Stimulated activated CD4-positive, alpha-beta T cell treated with anti-CD3 and anti-CD28 coated beads, Interleukin-2, amount 100 ng/mL, for 24 hours (primary cell): ENCODE measurements around the gene GNAO1.

Source experiments
- DNase-seq, 2 donors: peaks; one replicate each; pipeline ENCODE4 v3.0.0-alpha.2; 2020

Gene GNAO1

DNA sequence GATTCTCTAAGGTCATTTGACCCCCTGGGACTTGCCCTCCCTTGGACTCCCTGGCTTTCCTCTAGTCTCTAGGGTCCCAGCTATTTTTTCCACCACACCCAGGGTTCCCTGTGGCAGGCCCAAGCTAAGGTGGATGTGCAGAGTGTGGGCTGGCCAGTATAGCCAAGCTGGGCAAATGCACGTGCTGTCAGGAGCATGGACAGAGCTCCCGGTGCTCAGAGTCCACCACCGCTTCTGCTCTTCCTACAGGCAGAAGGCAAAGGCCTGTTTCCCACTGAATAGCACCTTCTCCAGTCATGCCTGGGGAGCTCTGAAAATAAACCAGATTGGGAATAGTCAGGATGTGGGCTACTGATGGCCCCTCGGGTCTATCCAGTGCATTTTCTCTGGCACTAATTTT is 53.3 kb downstream of the GNAO1 start:
- no peak for DNase-seq

DNA sequence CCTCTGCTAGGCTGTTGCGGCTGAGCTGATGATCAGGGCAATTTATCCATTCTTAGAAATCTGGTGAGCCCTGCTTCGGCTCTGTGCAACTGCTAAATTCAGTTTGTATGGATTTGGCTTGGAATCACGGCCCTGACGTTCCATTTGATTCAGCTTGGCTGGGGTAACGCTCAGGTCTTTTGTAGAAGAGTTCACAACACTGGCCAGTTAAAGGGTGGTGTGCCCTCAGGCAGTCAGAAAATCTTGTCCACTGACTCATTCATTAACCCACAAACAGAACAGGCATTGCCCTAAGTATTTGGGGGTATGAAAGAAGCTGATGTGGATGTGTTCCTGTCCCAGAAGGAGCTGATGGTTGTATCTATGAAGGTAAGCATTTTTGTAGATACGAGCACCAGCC is 53.9 kb downstream of the GNAO1 start:
- no peak for DNase-seq

DNA sequence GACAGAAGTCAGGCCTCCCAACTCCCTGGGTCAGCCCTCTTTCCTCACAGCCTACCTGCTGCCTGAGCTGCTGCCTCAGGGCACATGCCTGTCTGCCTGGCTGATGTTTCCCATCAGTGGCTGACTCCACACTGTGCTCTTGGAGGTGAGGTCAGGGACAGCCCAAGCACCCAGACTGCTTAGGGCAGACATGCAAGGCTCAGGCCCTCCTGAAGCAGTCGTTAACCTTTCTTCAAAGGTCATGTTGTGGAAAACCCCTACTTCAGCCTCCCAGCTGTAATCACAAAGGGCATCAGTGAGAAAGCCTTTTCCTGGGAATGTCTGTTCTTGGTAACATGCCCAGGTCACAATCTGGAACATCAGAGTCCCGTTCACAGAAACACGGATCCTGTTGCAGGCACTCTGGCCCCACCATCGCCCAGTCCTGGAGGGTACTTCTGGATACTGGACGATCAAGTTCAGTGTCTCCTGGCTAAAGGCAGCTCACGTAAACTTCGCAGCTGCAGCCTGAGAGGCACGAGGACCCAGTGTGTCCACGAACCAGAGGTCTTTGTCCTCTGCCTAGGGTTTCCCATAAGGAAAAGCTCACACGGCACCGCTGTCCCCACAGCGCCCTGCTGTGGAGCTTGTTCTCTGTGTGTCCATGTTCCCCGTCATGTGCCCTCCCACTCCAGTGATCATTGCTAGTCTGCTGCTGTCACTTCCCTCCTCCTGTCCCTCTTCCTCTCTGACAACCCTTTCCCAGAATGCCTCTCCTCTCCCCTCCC is 54.9 kb downstream of the GNAO1 start:
- DNase-seq = no peak

GRCh38 chr16:56247018-56247417 is 55.7 kb downstream of the GNAO1 start:
- DNase-seq = no peak

- no peak for DNase-seq
These were observed 56.5 kb downstream of the GNAO1 start for GRCh38 chr16:56247808-56248207.

DNA sequence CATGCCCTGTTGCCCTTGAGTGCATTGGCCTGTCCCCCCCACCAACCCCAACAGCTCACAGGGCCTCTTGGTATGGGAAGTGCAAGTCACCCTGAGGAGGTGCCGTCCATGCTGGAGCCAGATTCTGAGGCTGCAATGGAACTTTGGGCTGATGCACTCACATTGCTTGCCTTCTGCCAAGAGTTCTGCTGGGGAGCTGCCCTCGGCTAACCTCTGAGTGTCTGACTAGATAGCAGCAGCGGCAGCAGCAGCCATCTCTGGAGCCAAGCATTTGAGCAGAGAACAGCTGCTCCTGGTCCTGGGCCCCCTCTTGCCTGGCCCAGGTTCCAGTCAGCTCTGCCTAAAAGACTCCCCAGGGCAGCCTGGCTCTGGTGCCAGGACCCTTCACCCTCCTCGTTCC is 61.5 kb downstream of the GNAO1 start:
- DNase-seq = no peak

DNA sequence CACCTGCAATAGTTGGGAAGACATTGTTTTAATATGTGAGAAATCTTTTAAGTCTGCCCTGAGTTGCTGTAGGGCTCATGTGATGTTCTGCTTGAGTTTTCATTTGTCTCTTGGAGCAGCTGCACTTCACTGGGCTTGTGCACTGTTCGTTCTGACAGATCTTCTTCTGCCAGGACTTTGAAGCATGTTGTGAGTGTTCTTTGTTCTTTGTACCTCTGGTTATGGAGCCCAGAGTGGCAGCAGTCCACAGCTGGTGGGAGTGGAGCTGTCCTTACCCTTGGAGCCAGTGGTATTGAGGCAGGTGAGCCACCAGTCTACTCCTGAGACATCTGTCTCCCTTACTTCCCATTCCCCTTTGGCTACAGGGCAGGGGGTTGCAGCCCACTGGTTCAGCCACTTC is 64.6 kb downstream of the GNAO1 start:
- DNase-seq = no peak

DNA sequence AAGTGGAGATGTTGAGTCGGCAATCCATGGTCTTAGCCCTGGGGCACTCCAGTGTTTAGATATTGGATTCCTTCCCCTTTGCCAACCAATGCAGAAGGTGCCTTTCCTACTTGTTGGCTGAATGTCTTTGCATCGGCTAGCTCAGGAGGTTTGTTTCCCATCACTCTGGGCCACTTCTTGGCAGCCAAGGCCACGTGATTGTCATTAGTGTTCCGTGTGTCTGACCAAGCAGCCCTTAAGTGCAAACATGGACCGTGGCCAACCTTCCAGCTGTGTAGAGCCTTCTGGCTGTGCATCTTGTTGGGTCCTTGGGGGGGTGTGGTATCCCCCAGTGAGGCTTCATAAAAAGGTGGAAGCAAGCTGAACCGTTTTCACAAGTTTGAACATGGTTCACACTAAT is 66.0 kb downstream of the GNAO1 start:
- no peak for DNase-seq

DNA sequence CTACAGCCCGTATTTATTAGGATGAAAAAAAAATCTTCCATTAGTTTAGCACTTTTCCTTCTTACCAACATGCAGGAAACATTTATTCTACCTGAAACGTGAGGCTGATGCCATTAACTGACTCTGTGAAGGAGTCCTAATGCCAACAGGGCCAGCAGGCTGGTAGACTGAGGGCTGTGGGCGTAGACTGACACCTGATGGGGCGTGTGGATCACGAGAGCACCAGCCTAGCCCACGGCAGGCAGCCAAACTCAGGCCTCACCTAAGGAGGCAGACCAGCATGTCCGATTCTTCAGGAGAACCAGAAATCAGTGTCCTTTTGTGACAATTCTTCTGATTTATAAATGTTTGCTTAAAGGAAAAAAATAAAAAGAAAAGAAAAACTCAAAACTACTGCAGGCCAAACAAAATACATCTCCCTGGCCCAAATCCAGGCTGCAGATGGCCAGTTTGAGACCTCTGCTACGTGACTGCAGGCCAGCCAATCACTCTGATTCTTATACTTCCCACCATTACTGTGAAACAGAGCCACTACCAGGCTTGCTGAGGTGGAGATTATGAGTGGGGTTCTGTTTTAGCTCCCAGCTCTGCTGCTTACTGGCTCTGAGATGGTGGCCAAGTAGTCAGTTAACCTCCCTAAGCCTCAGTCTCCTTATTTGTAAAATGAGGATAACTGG is 66.5 kb downstream of the GNAO1 start:
- no peak for DNase-seq

DNA sequence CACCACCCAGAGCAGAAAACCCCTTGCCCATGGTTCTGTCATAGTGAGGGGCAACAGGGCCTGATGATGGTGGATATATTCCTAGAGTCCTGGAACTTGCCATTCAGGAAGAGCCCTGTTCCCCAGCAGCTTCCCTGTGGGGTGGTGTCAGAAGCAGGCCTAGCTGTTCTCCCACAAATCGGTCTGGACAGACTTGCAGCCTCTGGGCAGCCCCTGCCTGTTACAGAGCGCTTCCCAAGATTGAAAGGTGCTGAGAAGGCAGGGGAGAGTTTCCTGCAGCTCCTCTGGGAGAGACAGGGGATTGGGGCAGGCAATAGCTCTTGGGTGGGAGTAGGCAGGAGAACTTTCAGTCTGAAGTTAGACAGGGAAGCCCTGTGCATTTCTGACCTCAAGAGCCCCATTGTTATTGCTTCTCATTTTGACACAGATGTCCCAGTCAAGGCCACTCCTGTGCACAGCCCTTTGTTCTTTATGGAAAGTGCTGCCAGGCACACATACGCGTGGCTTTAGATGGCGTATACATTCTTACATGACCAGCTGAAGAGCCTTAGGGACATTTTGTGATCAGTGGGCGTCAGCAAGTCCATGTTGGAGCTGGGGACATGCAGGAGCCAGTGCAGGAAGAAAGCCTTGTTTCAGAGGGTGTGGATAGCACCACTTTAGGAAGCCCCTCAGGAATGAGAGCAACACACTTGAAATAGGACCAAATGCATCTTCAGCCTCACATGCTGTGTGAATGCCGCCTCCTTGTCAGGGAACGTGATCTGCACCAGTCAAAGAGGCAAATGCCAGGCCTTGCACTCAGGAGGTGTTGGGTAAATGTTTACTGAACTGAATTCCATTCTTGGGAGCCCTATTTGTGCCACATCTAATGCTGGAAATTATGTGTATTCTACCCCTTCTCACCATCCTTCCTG is 67.5 kb downstream of the GNAO1 start:
- DNase-seq = no peak

DNA sequence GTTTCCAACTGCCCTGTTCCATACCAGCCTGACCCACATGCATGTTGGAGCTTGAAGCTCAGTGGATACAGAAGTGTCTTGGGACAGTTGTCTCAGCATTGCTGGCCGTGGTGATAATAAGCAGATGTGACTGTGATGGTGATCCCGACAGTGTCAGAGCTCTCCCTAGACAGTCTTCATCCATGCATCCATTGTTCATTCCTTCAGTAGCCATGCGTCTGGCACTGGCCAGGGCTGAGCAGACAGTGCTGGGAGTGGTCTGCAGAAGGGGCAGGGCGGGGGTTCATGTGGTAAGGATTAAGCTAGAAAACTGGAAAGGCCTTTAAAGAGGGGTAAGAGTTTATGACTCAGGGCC is 68.1 kb downstream of the GNAO1 start:
- DNase-seq = no peak

GRCh38 chr16:56260378-56261160 is 69.3 kb downstream of the GNAO1 start:
- no peak for DNase-seq

DNA sequence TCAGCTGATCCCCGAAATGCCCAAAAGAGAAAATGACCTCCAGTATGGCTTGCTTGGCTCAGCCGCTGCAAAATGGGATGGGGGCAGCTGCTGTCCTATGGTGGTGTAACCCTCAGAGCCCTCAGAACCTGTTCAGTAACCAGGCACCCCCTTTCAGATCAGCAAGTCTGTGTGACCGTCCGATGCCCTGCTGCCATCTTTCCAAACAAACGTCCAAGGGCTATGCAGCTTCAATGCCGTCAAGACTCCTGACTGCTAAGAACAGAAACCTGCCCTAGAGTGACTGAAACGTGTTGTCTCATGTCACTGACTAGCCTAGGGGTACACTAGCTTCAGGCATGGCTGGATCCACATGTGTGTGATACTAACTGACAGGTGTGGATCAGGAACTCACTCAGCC is 70.4 kb downstream of the GNAO1 start:
- DNase-seq = no peak

DNA sequence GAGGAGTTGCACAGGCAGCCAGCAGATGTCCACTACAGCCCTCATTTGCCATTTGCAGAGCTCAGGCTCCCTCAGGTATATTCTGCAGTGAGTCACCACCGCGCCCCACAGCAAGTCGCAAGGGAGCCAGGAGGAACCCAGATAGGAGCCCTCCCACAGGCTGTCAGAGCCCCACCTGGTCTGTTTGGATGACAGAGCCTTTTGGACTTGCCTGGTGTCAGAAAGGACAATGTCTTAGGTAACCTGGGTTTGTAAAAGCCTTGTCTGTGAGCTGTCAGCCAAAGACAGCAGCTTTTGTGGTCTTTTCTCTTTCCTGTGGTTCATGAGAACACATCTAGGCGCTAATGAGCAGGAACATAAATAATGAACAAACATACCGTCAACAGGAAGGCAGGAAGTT is 70.9 kb downstream of the GNAO1 start:
- DNase-seq = peak; percentile 17 to 35

DNA sequence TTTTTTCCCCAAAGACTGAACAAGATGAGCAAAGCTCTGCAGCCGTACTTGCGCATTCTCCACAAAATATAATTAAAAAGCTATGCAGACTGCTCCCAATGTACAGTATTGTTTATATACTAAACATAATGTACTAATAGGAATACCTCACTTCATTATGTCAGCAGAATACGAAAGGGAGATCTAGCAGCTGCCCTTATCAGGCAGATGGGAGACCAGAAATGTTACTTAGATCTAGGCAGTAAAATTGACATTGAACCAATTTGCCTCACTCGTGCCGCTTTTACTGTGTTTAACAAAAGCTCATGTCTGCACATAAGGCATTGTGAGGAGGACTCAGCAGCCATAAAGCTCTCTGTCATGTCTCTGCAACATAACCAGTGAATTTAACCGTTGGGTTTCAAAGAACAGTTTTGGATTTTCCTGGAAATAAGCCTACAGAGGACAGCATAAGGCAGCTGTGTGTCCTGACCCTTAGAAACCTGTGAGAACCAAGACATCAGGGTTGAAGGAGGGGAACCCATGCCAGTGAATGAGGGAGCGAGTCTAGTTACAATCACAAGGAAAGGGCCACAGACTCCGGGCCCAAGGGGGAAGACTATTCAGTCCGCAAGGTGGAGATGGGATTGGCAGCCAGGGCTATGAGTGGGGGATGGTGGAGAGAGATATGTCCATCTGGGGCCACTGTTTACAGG is 71.4 kb downstream of the GNAO1 start:
- DNase-seq = no peak

DNA sequence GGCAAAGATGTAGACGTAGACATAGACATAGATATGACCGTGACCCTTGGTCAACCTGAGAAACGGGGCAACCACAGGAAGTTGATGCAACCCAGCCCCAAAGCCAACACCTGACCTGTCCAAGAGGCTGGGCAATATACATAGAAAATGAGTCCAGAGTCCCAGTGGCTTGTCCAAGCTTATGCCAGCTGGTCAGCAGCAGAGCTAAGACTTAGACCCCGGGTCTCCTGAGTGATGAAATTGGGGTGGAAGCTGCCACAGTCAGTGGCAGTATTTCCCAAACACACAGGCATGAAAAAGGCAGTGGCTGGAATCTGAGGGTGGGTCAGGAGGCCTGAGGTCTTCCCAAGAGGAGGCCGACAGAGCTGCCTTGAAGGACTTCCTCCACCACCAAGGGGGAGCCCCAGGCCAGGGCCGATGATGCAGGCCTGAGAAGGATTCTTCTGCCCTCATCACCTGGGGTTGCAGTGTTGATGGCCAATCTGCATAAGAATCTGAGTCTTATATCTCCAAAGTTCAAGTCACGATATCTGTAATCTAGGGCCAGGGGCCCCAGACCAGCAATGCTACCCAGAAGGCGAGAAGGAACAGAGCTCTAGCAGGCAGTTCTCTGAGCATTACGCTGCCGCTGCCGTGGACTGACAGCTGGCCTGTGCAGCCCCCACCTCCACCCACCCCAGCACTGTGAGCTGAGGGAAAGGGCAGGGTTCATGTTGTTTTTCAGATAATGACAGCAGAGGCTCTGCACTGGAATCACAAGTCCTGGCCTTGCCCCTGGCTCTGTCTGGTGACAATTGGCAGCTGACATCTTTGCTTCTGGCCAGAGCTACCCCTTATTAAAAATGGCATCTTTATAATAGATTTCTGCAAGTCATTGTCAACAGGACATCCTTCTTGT is 72.7 kb downstream of the GNAO1 start:
- DNase-seq = no peak

- DNase-seq = no peak
These were observed 73.3 kb downstream of the GNAO1 start for GRCh38 chr16:56264609-56264972.

DNA sequence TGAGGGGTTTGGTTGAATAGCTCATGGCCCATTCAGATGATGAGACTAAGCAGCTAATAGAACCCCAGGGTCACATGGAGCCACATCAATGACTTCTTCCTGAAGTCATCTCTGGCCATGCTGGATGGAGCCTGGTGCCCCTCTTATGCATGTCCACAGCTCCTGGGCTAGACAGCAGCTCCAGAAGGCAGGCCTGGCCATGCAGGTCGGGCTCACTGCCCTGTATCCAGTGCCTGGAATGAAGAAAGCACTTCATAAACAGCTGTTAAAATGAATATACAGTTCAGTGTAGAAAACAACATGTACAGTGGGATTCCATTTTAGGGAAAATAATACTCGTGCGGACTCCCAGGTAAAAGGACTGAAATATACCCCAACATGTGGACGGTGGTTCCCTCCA is 73.9 kb downstream of the GNAO1 start:
- DNase-seq = no peak

GRCh38 chr16:56265746-56266145 is 74.5 kb downstream of the GNAO1 start:
- no peak for DNase-seq

DNA sequence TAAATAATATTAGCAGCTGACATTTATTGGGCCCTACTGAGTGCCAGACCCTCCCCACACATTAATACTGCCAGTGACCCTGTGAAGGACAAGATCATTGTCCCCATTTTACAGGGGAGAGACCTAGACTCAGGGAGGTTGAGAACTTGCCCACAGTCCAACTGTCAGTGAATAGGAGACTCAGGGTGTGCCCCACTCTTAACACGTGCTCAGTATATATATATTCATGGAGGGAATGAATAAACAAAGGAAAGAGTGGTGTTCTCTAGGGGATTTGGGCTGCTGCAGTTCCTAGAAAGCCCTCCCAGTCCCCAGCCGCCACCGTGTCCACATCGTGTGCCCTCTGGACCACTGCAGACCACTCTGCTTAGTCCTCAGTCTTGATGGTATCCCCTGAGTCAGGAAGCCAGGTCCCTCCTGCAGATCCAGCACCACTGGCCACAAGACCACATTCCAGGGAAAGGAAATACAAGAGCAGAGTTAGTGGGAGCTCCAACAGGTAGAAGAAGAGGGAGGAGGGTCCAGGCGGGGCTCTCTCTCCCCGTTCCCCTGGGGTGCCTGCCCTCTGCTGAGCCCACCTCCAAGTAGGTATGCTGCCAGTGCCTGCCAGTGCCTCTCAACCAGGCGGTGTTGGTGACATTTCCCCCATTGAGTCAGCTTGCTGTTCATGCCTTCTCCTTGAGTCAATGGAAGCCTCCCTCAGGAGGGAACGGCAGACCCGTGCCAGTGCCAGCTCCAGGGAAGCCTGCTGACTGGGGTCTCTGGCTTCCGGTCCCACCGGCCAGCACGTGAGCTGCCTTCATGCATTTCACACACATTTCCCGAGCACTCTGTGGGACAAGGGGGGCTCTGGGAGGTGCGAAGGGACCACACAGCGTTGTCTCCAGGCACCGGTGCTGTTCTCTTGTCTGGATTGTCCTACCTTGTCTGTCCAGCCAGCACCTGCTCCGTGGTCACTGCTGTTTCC is 75.6 kb downstream of the GNAO1 start:
- DNase-seq = no peak
